ENCODE data around the gene ARAP1. TPM values are rescaled to one million over a fixed set of nuclear protein-coding genes. Genes with fewer than 3 reads are reported as not detected.
A peak's percentile ranks its signal among the peaks of the same experiment; 100 is the strongest.

ARAP1 gene
- total RNA-seq, 4 donors from 2014 or later, result 18.3 to 52.0 (median 26.0) TPM

- intact Hi-C loops (cut with DNase I; ENCODE audit: low total_unique reads) (no loop called here), in situ Hi-C loops (cut with MboI; ENCODE audit: low sequenced_read_pairs in 4 of 4) (loop anchor here (5.0 to 10.0 kb wide), 4 partner anchors 56 to 448 kb away; partner anchors contain the start of gene STARD10 (in 1 of the 4))
- no peak overlapping the region for H3K4me3 ChIP-seq
- H3K36me3 ChIP-seq, result no peaks in the 10 kb centered on the region
- H3K27me3 ChIP-seq, result no peaks in the 10 kb centered on the region
- ATAC-seq (no peak), DNase-seq (no peak)
- peaks cover 6 to 9% of the 10 kb centered on the region in 2 donors for H3K4me1 ChIP-seq
- H3K9me3 ChIP-seq, result no peaks in the 10 kb centered on the region
- no peak overlapping the region for H3K27ac ChIP-seq
- TF ChIP-seq CTCF (IDR thresholded peaks at IDR 0.05 in 4 of 5, conservative IDR thresholded peaks at IDR 0.05 in 1 of 5), result no peak
- no peak for TF ChIP-seq POLR2A (IDR thresholded peaks at IDR 0.05)
Observed at GRCh38 chr11:72726266-72727220, 25.7 kb downstream of the ARAP1 start.

GRCh38 chr11:72725724-72726028 lies 26.5 kb downstream of the ARAP1 start:
- H3K27ac ChIP-seq, result peak overlapping the region in 1 of 4 donors; percentile 10
- H3K4me1 ChIP-seq, result peaks cover 14 to 18% of the 10 kb centered on the region in 2 donors
- H3K4me3 ChIP-seq, result no peak overlapping the region
- H3K9me3 ChIP-seq, result no peaks in the 10 kb centered on the region
- no peaks in the 10 kb centered on the region for H3K36me3 ChIP-seq
- TF ChIP-seq CTCF (IDR thresholded peaks at IDR 0.05 in 4 of 5, conservative IDR thresholded peaks at IDR 0.05 in 1 of 5) (no peak), POLR2A (IDR thresholded peaks at IDR 0.05) (no peak)
- in situ Hi-C loops (cut with MboI; ENCODE audit: low sequenced_read_pairs in 4 of 4), result loop anchor here (5.0 to 10.0 kb wide), 4 partner anchors 57 to 449 kb away; partner anchors contain the start of gene STARD10 (in 1 of the 4)
- no peaks in the 10 kb centered on the region for H3K27me3 ChIP-seq
- intact Hi-C loops (cut with DNase I; ENCODE audit: low total_unique reads), result loop anchor here (1.0 to 2.0 kb wide), 3 partner anchors 68 to 451 kb away; partner anchors contain the start of gene ATG16L2
- DNase-seq (no peak), ATAC-seq (no peak)

- H3K4me3 ChIP-seq, result no peak overlapping the region
- H3K4me1 ChIP-seq, result peaks cover 20 to 24% of the 10 kb centered on the region in 2 donors
- intact Hi-C loops (cut with DNase I; ENCODE audit: low total_unique reads) (loop anchor here (1.0 to 2.0 kb wide), 3 partner anchors 68 to 452 kb away; partner anchors contain the start of gene ATG16L2), in situ Hi-C loops (cut with MboI; ENCODE audit: low sequenced_read_pairs in 4 of 4) (loop anchor here (5.0 to 25.0 kb wide), 5 partner anchors 57 to 462 kb away; partner anchors contain the start of gene STARD10 (in 2 of the 4))
- TF ChIP-seq CTCF (IDR thresholded peaks at IDR 0.05 in 4 of 5, conservative IDR thresholded peaks at IDR 0.05 in 1 of 5), result peak; percentile 87 to 93 (median 92)
- TF ChIP-seq POLR2A (IDR thresholded peaks at IDR 0.05), result no peak
- DNase-seq, result peak; percentile 49 to 69
- no peaks in the 10 kb centered on the region for H3K27me3 ChIP-seq
- no peaks in the 10 kb centered on the region for H3K9me3 ChIP-seq
- peak overlapping the region in 1 of 4 donors; percentile 10 for H3K27ac ChIP-seq
- ATAC-seq, result peak; percentile 34 to 40
- no peaks in the 10 kb centered on the region for H3K36me3 ChIP-seq
Observed at GRCh38 chr11:72724851-72725723, 27.1 kb downstream of the ARAP1 start.

- Histone ChIP-seq H3K4me3 (no peak overlapping the region), H3K27me3 (no peaks in the 10 kb centered on the region), H3K9me3 (no peaks in the 10 kb centered on the region), H3K36me3 (no peaks in the 10 kb centered on the region), H3K4me1 (peaks cover 30 to 34% of the 10 kb centered on the region in 2 donors), H3K27ac (no peak overlapping the region)
- in situ Hi-C loops (cut with MboI; ENCODE audit: low sequenced_read_pairs in 4 of 4) (loop anchor here in 3 of 4 donors (5.0 to 25.0 kb wide), 4 partner anchors 61 to 463 kb away; partner anchors contain the start of gene STARD10 (in 1 of the 3)), intact Hi-C loops (cut with DNase I; ENCODE audit: low total_unique reads) (loop anchor here (2.0 kb wide), 2 partner anchors 91 to 453 kb away; partner anchors contain the start of gene ATG16L2)
- DNase-seq, result no peak
- TF ChIP-seq POLR2A (IDR thresholded peaks at IDR 0.05) (no peak), CTCF (IDR thresholded peaks at IDR 0.05 in 4 of 5, conservative IDR thresholded peaks at IDR 0.05 in 1 of 5) (no peak)
- ATAC-seq, result no peak
Observed at GRCh38 chr11:72724021-72724551, 28.1 kb downstream of the ARAP1 start.

Measured in gastrocnemius medialis (tissue), 4 donors.